ENCODE results near the gene HDAC5. TPM values are rescaled to one million over a fixed set of nuclear protein-coding genes. Genes with fewer than 3 reads are reported as not detected.

HDAC5 gene
- total RNA-seq (10 to 100 TPM; 32.1 to 43.7 TPM), polyA plus RNA-seq (ENCODE audit: insufficient read length in 2 of 2) (10 to 100 TPM; 64.2 to 68.8 TPM)
- long read RNA-seq, donor 1, full-length matches to known transcripts, result 2 of 2 reads
- long read RNA-seq, donor 1, partial matches to known transcripts, result 0 of 2 reads
- long read RNA-seq, donor 1, other reads (novel, unspliced or antisense), result 0 of 2 reads
- long read RNA-seq, donor 2, full-length matches to known transcripts, result 2 of 2 reads
- long read RNA-seq, donor 2, partial matches to known transcripts, result 0 of 2 reads
- long read RNA-seq, donor 2, other reads (novel, unspliced or antisense), result 0 of 2 reads
- long read RNA-seq, donor 3, result 0 reads
- long read RNA-seq, donor 4, partial matches to known transcripts, result 12 of 13 reads
- long read RNA-seq, donor 4, other reads (novel, unspliced or antisense), result 0 of 13 reads

DNA sequence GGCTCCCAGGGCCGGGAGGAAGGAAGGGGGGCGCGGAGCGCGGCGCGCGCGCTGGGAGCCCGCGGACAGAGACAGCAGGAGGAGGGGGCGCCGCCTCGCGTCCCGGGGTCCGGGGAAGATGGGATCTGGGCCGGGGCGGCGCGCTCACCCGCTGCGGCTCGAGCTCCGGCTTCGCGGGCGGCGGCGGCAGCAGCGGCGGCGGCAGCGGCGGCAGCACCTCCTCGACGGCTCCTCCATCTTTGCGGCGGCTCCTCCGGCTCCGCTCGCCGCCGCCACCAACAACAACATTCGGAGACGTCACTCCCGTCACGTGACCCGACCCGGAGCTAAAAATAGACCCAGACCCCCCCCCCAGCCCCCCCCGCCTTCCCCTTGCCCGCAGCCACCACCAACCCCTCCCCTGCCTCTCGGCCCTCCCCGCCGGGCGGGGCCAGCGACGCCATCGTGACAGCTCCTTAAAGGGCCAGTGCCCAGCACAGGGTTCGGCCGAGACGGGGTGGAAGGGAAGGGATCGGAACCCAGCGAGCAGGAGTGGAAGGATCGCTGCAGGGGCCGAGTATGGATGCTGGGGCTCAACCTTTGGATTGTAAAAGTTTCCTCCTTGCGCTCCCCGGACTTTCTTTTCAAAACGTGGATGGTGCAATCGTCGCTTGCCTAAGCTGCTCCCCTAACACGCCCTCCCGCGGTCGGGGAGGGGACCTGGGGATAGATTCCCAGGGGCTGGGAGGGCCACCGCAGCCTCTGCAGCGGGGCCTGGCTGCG, at the start of gene HDAC5:
Gene HDAC5, minus strand, starts transcription at position 286 of the 762 bp plus-strand sequence. CDS start 6,126 bp downstream, outside the sequence.
- Histone ChIP-seq H3K4me3 (ENCODE audit: low read depth, low read length) (peak within 1 kb of the TSS; percentile 90), H3K27ac (ENCODE audit: low read depth, low read length) (peak within 1 kb of the TSS; percentile 88), H3K4me1 (ENCODE audit: control insufficient read depth, insufficient read depth, low read length) (peaks cover 51% of the 10 kb centered on the region), H3K27me3 (ENCODE audit: control insufficient read depth, insufficient read depth, low read length) (no peaks in the 10 kb centered on the region), H3K36me3 (ENCODE audit: control insufficient read depth, insufficient read depth, low read length) (peaks cover 12% of the 10 kb centered on the region), H3K9me3 (ENCODE audit: control insufficient read depth, insufficient read depth, low read length) (no peaks in the 10 kb centered on the region)
- DNase-seq (ENCODE audit: low read depth in 4 of 6, low spot score in 6 of 6), result peak; percentile 86 to 98 (median 92)
- under 1% methylated on average over 59 of the region's 78 CpGs for WGBS (ENCODE audit: insufficient coverage)

DNA sequence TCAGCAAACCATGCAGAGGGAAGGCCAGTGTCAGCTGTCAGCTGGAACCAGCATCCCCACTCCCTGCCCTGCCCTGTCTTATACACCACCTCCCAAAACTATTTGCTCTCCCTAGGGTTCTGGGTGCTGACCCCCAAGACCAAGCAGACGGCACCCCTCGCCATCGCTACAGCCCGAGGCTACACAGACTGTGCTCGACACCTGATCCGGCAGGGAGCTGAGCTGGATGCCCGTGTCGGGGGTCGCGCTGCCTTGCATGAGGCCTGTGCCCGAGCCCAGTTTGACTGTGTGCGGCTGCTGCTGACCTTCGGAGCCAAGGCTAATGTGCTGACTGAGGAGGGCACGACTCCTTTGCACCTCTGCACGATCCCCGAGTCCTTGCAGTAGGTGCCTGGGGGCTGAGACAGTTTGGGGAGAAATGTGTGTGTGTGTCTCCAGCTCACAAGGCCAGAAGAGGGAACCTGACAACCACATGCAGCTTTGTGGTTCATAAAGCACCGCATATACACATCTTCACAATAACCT, 48.6 kb upstream of the HDAC5 start:
- no peaks in the 10 kb centered on the region for H3K9me3 ChIP-seq (ENCODE audit: control insufficient read depth, insufficient read depth, low read length)
- H3K36me3 ChIP-seq (ENCODE audit: control insufficient read depth, insufficient read depth, low read length), result peaks cover 12% of the 10 kb centered on the region
- no peaks in the 10 kb centered on the region for H3K27me3 ChIP-seq (ENCODE audit: control insufficient read depth, insufficient read depth, low read length)
- no peak for DNase-seq (ENCODE audit: low read depth in 4 of 6, low spot score in 6 of 6)
- WGBS (ENCODE audit: insufficient coverage), result 75% methylated on average over 16 of the region's 17 CpGs
- H3K4me1 ChIP-seq (ENCODE audit: control insufficient read depth, insufficient read depth, low read length), result peaks cover 26% of the 10 kb centered on the region
- no peak overlapping the region for H3K27ac ChIP-seq (ENCODE audit: low read depth, low read length)
- H3K4me3 ChIP-seq (ENCODE audit: low read depth, low read length), result no peak overlapping the region

DNA sequence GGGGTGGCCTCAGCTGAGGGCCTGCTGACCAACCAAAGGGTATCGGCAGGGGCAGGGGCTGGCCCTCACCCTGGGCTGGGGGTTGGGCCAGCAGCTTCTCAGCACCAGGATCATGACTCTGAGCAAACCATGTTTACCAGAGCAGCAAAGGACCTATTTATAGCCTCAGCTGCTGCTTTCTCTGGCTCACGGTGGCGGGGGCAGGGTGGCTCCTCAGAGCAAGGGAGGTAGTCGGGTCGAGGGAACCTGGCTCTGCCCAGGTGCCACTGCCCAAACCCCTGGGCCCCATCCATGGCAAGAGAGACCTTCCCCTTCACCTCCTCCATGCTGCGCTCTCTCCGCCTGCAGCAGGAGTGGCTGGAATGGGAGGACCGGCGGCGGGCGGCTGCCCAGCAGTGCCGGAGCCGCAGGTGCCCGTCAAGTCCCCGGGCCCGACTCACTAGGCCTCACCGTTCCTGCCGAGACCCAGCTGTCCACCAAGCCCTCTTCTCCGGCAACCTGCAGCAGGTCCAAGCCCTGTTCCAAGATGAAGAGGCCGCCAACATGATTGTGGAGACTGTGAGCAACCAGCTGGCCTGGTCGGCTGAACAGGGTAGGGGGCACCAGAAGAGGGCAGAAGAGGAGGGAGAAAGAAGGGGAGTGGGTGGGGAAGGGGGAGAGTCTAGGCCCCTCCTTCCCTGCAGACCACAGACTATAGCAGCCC, 47.2 kb upstream of the HDAC5 start, which contains the start of gene ASB16:
Gene ASB16, plus strand, starts transcription at position 206 of the 703 bp plus-strand sequence. Its CDS starts 86 bp downstream, at position 292.
- no peaks in the 10 kb centered on the region for H3K27me3 ChIP-seq (ENCODE audit: control insufficient read depth, insufficient read depth, low read length)
- no peak for DNase-seq (ENCODE audit: low read depth in 4 of 6, low spot score in 6 of 6)
- H3K36me3 ChIP-seq (ENCODE audit: control insufficient read depth, insufficient read depth, low read length), result no peaks in the 10 kb centered on the region
- H3K4me3 ChIP-seq (ENCODE audit: low read depth, low read length), result no peak within 1 kb of the TSS
- no peak within 1 kb of the TSS for H3K27ac ChIP-seq (ENCODE audit: low read depth, low read length)
- H3K4me1 ChIP-seq (ENCODE audit: control insufficient read depth, insufficient read depth, low read length), result peaks cover 28% of the 10 kb centered on the region
- H3K9me3 ChIP-seq (ENCODE audit: control insufficient read depth, insufficient read depth, low read length), result no peaks in the 10 kb centered on the region
- 24% methylated on average over 18 of the region's 21 CpGs for WGBS (ENCODE audit: insufficient coverage)

DNA sequence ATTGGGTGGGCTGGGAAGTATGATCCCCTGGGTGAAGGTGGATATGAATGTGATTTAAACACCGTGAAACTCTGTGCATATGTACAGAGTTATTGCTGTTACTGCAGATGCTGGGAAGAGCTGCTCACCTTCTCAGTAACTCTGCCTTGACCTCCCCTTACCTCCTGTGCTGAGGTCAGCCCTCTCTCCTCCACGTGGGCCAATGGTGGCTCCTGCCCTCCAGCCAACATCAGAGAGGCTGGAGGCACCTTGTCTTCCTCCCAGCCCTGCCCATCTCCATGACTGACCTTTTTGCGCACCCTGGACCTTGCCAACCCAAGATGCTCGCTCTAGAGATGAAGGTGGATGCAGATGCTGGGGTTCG, 46.7 kb upstream of the HDAC5 start:
- Histone ChIP-seq H3K9me3 (ENCODE audit: control insufficient read depth, insufficient read depth, low read length) (no peaks in the 10 kb centered on the region), H3K27ac (ENCODE audit: low read depth, low read length) (no peak overlapping the region), H3K36me3 (ENCODE audit: control insufficient read depth, insufficient read depth, low read length) (no peaks in the 10 kb centered on the region), H3K4me3 (ENCODE audit: low read depth, low read length) (no peak overlapping the region), H3K27me3 (ENCODE audit: control insufficient read depth, insufficient read depth, low read length) (no peaks in the 10 kb centered on the region), H3K4me1 (ENCODE audit: control insufficient read depth, insufficient read depth, low read length) (peaks cover 28% of the 10 kb centered on the region)
- no peak for DNase-seq (ENCODE audit: low read depth in 4 of 6, low spot score in 6 of 6)
- WGBS (ENCODE audit: insufficient coverage), result 63% methylated on average over 5 of the region's 5 CpGs

DNA sequence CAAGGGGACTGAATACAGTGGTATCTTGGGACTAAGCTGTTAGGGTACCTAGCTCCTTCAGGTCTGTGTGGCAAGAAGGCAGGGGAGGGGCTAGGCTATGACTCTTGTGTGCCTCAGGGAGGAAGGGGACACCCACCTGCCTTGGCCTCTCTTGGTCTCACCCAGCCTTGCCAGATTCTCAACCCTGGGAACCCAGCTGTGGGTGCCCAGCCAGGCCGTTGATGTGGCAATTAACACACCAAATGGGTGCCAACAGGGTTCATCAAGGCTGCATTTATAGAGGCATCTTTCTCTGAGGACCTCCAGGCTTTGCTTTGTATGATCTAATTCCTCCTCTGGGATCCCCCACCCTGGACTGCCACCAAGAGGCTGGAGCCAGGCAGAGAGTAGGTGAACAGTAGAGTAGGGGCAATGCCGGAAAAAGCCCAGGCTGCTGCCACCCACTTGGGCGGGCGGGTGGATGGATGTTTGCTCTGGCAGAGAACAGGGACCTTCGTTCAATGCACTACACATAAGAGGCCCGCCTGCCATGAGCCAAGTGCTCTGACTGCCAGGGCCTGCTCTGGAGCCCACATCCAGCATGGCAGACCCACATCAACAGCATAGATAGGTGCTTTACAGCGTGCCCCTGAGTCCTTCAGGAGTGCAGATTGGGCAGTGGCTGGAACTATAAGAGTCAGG, 43.9 kb upstream of the HDAC5 start:
- H3K36me3 ChIP-seq (ENCODE audit: control insufficient read depth, insufficient read depth, low read length), result no peaks in the 10 kb centered on the region
- WGBS (ENCODE audit: insufficient coverage), result 58% methylated on average over 5 of the region's 7 CpGs
- no peak overlapping the region for H3K4me3 ChIP-seq (ENCODE audit: low read depth, low read length)
- DNase-seq (ENCODE audit: low read depth in 4 of 6, low spot score in 6 of 6), result no peak
- peaks cover 28% of the 10 kb centered on the region for H3K4me1 ChIP-seq (ENCODE audit: control insufficient read depth, insufficient read depth, low read length)
- H3K9me3 ChIP-seq (ENCODE audit: control insufficient read depth, insufficient read depth, low read length), result no peaks in the 10 kb centered on the region
- H3K27ac ChIP-seq (ENCODE audit: low read depth, low read length), result no peak overlapping the region
- H3K27me3 ChIP-seq (ENCODE audit: control insufficient read depth, insufficient read depth, low read length), result no peaks in the 10 kb centered on the region

DNA sequence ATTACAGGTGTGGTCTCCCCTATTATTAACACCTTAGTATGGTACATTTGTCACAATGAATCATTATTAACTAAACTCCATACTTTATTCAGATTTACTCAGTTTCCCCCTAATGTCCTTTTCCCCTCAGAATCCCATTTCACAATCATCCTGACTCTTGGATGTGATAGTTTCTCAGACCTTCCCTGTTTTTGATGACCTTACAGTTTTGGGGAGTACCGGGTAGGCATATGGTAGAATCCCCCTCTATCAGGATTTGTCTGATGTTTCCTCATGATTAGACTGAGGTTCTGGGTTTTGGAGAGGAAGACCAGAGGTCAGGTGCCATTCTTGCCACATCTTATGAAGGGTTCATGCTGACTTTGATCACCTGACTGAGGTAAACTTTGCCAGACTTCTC, 41.0 kb upstream of the HDAC5 start:
- WGBS (ENCODE audit: insufficient coverage), result no CpG with 5 or more reads among the region's 1 CpG
- Histone ChIP-seq H3K4me1 (ENCODE audit: control insufficient read depth, insufficient read depth, low read length) (peaks cover 18% of the 10 kb centered on the region), H3K36me3 (ENCODE audit: control insufficient read depth, insufficient read depth, low read length) (peaks cover 7% of the 10 kb centered on the region), H3K4me3 (ENCODE audit: low read depth, low read length) (no peak overlapping the region), H3K27me3 (ENCODE audit: control insufficient read depth, insufficient read depth, low read length) (no peaks in the 10 kb centered on the region), H3K9me3 (ENCODE audit: control insufficient read depth, insufficient read depth, low read length) (no peaks in the 10 kb centered on the region), H3K27ac (ENCODE audit: low read depth, low read length) (no peak overlapping the region)
- DNase-seq (ENCODE audit: low read depth in 4 of 6, low spot score in 6 of 6), result no peak

DNA sequence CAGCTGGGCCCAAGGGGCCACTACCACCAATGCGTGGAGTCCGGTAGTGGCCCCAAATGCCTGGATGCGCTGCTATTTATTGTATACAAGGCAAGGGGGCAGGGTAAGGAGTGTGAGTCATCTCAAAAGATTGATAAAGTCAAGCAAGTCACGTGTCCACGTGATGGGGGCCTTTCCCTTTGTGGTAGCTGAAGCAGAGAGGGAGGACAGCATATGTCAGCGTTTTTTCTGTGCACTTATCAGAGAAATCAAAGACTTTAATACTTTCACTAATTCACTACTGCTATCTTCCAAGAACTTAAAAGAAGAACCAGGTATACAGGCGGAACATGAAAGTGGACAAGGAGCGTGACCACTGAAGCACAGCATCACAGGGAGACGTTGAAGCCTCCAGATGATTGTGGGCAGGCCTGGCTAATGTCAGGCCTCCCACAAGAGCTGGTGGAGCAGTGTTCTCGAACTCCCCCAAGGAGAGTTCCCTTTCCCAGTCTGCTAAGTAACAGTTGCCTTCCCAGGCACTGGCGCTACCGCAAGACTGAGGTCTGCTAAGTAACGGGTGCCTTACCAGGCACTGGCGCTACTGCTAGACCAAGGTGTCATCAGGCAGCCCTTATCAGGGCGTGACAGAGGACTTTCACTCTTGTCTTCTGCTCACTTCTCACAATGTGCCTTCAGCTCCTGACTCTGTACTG, 36.2 kb upstream of the HDAC5 start:
- 95% methylated on average over 13 of the region's 15 CpGs for WGBS (ENCODE audit: insufficient coverage)
- no peak overlapping the region for H3K27ac ChIP-seq (ENCODE audit: low read depth, low read length)
- H3K9me3 ChIP-seq (ENCODE audit: control insufficient read depth, insufficient read depth, low read length), result no peaks in the 10 kb centered on the region
- peaks cover 11% of the 10 kb centered on the region for H3K36me3 ChIP-seq (ENCODE audit: control insufficient read depth, insufficient read depth, low read length)
- H3K27me3 ChIP-seq (ENCODE audit: control insufficient read depth, insufficient read depth, low read length), result no peaks in the 10 kb centered on the region
- H3K4me3 ChIP-seq (ENCODE audit: low read depth, low read length), result no peak overlapping the region
- H3K4me1 ChIP-seq (ENCODE audit: control insufficient read depth, insufficient read depth, low read length), result no peaks in the 10 kb centered on the region
- no peak for DNase-seq (ENCODE audit: low read depth in 4 of 6, low spot score in 6 of 6)

DNA sequence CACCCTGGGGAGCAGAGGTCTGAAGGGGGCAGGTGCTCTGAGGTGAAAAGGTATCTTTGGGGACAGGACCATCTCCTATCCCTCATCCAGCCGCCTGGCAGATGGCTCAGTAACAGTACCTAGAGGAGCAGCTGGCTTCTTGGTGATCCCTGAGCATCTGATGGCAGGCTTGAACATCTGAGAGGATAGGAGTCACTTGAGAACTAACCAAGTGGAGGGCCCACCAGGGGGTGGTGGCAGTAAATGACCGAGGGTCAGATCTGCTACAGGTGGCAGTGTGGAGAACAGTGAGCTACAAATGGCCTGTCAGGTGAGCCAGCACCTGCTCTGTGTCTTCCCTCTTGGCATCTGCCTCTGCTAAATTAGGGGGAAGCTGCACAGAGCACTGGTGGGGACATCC, 32.0 kb upstream of the HDAC5 start:
- 88% methylated on average over 2 of the region's 2 CpGs for WGBS (ENCODE audit: insufficient coverage)

More for the DNA sequence above, 32.0 kb upstream of the HDAC5 start:
- Histone ChIP-seq H3K27me3 (ENCODE audit: control insufficient read depth, insufficient read depth, low read length) (no peaks in the 10 kb centered on the region), H3K4me3 (ENCODE audit: low read depth, low read length) (no peak overlapping the region), H3K27ac (ENCODE audit: low read depth, low read length) (no peak overlapping the region), H3K4me1 (ENCODE audit: control insufficient read depth, insufficient read depth, low read length) (no peaks in the 10 kb centered on the region), H3K9me3 (ENCODE audit: control insufficient read depth, insufficient read depth, low read length) (no peaks in the 10 kb centered on the region), H3K36me3 (ENCODE audit: control insufficient read depth, insufficient read depth, low read length) (peaks cover 4% of the 10 kb centered on the region)
- no peak for DNase-seq (ENCODE audit: low read depth in 4 of 6, low spot score in 6 of 6)

All from spinal cord (tissue), 10 donors.